Breast epithelium (tissue), 4 donors: ENCODE data around the gene SSH2. TPM values are rescaled to one million over a fixed set of nuclear protein-coding genes. Genes with fewer than 3 reads are reported as not detected.
"Not testable (repeated sequence)": the region's sequence is repeated elsewhere in the genome, so short reads cannot be mapped to it uniquely, and the experiment has no call there.

ENCODE experiments used
- DNase-seq, 2 donors: peaks; one replicate each; pipeline ENCODE4 v3.0.0-alpha.2; 2019; ENCODE audit warnings: low spot score in 2 of 2
- H3K27ac ChIP-seq, 2 donors: fragments of 200-600 bp; sonication (generic) in 1 of 2; one replicate each; pipeline ENCODE4 v1.5.1; 2016 to 2019; ENCODE audit warnings: mild to moderate bottlenecking in 1 of 2
- H3K27me3 ChIP-seq, 2 donors: fragments of 200-600 bp; sonication (generic) in 1 of 2; one replicate each; pipeline versions ENCODE4 v1.5.1 to v1.6.0; 2017 to 2019; ENCODE audit warnings: control low read depth in 1 of 2, mild to moderate bottlenecking in 1 of 2
- H3K36me3 ChIP-seq: fragments of 200-600 bp; one replicate; pipeline ENCODE4 v1.5.1; 2019
- H3K4me1 ChIP-seq, 2 donors: fragments of 200-600 bp; sonication (generic); one replicate each; pipeline ENCODE4 v1.5.1; 2016 to 2019; ENCODE audit warnings: control low read depth in 1 of 2
- H3K4me3 ChIP-seq, 3 donors: fragments of 200-600 bp; sonication (generic); 1 replicate in 2 of 3; 2 replicates in 1 of 3; pipeline ENCODE4 v1.5.1; 2016 to 2019; ENCODE audit warnings: mild to moderate bottlenecking in 3 of 3, moderate library complexity in 2 of 3
- H3K9me3 ChIP-seq, 2 donors: fragments of 200-600 bp; sonication (generic) in 1 of 2; one replicate each; pipeline ENCODE4 v1.5.1; 2016 to 2019; ENCODE audit warnings: control low read depth in 1 of 2
- POLR2A ChIP-seq: fragments of 450-650 bp; IDR thresholded peaks from one replicate; pipeline ENCODE4 v1.6.1; 2016; ENCODE audit warnings: antibody characterized with exemption, mild to moderate bottlenecking, moderate library complexity
- POLR2AphosphoS5 ChIP-seq, 3 donors: sonication (generic); formaldehyde crosslinking; IDR thresholded peaks; one replicate each; pipeline ENCODE4 v1.6.1; 2017; ENCODE audit warnings: antibody characterized with exemption in 3 of 3
- intact Hi-C: fragments of 100-400 bp; cut with DNase I; formaldehyde crosslinking; loops from one replicate; pipeline ENCODE4 v1.15.1; 2023; ENCODE audit warnings: low total_unique reads
- total RNA-seq, 3 donors: library from RNA; depleted of rRNA; stranded (reverse); fragments of >200 nt; gene quantifications; one replicate each; pipeline ENCODE4 v1.1.0, GENCODE V29; 2016
- TF ChIP-seq, protein P1 (sequence below), 3 donors: fragments of 450-650 bp; IDR thresholded peaks; one replicate each; pipeline ENCODE4 v1.5.1; 2016 to 2017; ENCODE audit warnings: antibody characterized with exemption in 3 of 3, mild to moderate bottlenecking in 3 of 3, moderate library complexity in 3 of 3

SSH2 gene
- total RNA-seq, 3 donors from 2014 or later = 23.0 to 64.2 (median 25.9) TPM

- DNase-seq = no peak
- Histone ChIP-seq H3K4me1 (no peaks in the 10 kb centered on the region), H3K27me3 (no peaks in the 10 kb centered on the region), H3K9me3 (no peaks in the 10 kb centered on the region), H3K36me3 (no peaks in the 10 kb centered on the region), H3K27ac (no peak overlapping the region), H3K4me3 (no peak overlapping the region)
- intact Hi-C loops = no loop called here
- no peak for TF ChIP-seq POLR2AphosphoS5 (IDR thresholded peaks at IDR 0.05)
- no peak for TF ChIP-seq POLR2A
- TF ChIP-seq, protein P1, sequence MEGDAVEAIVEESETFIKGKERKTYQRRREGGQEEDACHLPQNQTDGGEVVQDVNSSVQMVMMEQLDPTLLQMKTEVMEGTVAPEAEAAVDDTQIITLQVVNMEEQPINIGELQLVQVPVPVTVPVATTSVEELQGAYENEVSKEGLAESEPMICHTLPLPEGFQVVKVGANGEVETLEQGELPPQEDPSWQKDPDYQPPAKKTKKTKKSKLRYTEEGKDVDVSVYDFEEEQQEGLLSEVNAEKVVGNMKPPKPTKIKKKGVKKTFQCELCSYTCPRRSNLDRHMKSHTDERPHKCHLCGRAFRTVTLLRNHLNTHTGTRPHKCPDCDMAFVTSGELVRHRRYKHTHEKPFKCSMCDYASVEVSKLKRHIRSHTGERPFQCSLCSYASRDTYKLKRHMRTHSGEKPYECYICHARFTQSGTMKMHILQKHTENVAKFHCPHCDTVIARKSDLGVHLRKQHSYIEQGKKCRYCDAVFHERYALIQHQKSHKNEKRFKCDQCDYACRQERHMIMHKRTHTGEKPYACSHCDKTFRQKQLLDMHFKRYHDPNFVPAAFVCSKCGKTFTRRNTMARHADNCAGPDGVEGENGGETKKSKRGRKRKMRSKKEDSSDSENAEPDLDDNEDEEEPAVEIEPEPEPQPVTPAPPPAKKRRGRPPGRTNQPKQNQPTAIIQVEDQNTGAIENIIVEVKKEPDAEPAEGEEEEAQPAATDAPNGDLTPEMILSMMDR (IDR thresholded peaks at IDR 0.05) = no peak
Observed at GRCh38 chr17:29962656-29963055, 32.6 kb upstream of the SSH2 start.

DNA sequence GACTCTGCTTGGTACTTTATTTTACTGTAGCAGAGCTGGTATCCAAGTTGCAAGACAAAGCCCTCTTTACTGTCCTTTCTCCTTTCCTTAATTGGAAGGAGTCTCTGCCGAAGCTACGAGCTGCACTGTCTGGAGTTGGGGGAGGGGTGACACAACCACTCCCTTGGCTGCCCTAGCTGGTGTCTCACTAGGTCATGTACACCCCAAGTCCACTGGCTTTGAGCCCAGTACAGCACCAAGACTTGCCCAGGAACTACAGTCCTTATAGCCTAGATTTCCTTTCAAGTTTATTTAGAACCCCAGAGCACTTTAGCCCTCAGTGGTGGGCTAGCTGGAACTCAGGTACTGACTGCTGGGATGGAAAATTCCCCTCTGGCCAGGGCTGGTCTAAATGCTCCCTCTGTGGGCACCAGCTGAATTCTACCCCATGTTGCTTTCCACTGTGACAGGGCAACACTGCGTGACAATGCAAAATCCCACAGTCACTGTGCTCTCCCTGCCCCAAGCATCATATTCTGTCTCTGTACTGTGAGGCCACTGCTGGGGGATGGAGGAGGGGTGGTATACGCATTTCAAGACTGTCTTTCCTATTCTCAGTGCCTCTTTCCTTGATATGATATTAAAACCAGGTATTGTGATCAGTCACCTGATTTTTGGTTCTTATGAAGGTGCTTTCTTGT, 29.8 kb upstream of the SSH2 start:
- H3K9me3 ChIP-seq = no peaks in the 10 kb centered on the region
- H3K36me3 ChIP-seq = no peaks in the 10 kb centered on the region
- DNase-seq = no peak
- intact Hi-C loops = no loop called here
- H3K4me3 ChIP-seq = no peak overlapping the region
- no peaks in the 10 kb centered on the region for H3K4me1 ChIP-seq
- no peaks in the 10 kb centered on the region for H3K27me3 ChIP-seq
- no peak overlapping the region for H3K27ac ChIP-seq
- TF ChIP-seq, protein P1 (IDR thresholded peaks at IDR 0.05) = no peak
- TF ChIP-seq POLR2AphosphoS5 (IDR thresholded peaks at IDR 0.05) (no peak), POLR2A (no peak)

DNA sequence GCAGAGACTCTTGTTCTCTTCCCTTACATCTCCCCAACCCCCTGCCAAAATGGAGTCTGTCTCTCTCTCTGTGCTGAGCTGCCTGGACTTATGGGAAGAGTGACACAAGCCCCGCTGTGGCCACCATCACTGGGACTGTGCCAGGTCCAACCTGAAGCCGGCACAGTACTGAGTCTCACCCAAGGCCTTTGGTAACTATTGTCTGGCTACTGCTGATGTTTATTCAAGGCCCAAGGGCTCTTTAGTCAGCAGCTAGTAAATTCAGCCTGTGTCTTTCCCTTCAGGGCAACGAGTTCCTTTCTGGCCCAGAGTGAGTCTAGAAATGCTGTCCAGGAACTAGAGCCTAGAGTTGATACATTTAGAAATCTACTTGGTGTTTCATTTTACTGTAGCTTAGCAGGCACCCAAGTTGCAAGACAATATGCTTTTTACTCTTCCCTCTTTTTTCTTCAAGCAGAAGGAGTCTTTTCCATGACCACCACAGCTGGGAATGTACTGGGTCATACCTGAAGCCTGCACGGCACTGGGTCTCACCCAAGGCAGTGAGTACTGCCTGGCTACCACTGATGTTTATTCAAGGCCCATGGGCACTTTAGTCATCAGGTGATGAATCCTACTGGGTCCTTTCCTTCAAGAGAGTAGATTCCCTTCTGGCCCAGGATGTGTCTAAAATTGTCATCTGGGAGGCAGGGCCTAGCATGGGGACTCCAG, 29.1 kb upstream of the SSH2 start:
- H3K4me1 ChIP-seq = no peaks in the 10 kb centered on the region
- intact Hi-C loops = no loop called here
- TF ChIP-seq POLR2A (no peak), POLR2AphosphoS5 (IDR thresholded peaks at IDR 0.05) (no peak)
- TF ChIP-seq, protein P1 (IDR thresholded peaks at IDR 0.05) = no peak
- H3K36me3 ChIP-seq = no peaks in the 10 kb centered on the region
- H3K4me3 ChIP-seq = no peak overlapping the region
- no peak overlapping the region for H3K27ac ChIP-seq
- H3K9me3 ChIP-seq = peaks cover 0 to 6% of the 10 kb centered on the region in 2 donors
- no peaks in the 10 kb centered on the region for H3K27me3 ChIP-seq
- DNase-seq = no peak

- not testable (repeated sequence) for H3K27ac ChIP-seq
Observed at GRCh38 chr17:29957488-29957887, 27.5 kb upstream of the SSH2 start.

DNA sequence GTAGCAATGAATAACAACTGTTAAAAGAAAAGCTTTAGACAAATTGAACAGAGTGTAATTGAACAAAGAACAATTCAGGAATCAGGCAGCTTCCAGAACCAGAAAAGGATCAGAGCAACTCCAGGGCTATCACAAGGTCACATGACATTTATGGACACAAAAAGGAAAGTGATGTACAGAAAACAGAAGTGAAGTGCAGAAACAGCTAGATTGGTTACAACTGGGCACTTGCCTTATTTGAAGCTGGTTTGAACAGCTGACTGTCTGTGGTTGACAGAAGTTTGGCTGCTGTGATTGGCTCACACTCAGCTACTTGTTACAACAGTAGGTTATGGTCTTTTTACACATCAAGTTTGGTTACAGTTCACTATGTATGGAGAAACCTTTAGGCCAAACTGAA, 26.2 kb upstream of the SSH2 start:
- intact Hi-C loops = no loop called here
- Histone ChIP-seq H3K9me3 (peaks cover 0 to 7% of the 10 kb centered on the region in 2 donors), H3K27ac (no peak overlapping the region), H3K4me3 (no peak overlapping the region), H3K4me1 (no peaks in the 10 kb centered on the region), H3K36me3 (no peaks in the 10 kb centered on the region), H3K27me3 (no peaks in the 10 kb centered on the region)
- TF ChIP-seq, protein P1 (IDR thresholded peaks at IDR 0.05) = no peak
- TF ChIP-seq POLR2AphosphoS5 (IDR thresholded peaks at IDR 0.05) = no peak
- no peak for TF ChIP-seq POLR2A
- DNase-seq = no peak

More at GRCh38 chr17:29957488-29957887, 27.5 kb upstream of the SSH2 start:
- H3K27me3 ChIP-seq, H3K9me3 ChIP-seq, H3K36me3 ChIP-seq, DNase-seq, intact Hi-C loops, H3K4me3 ChIP-seq, H3K4me1 ChIP-seq: not testable (repeated sequence)
